CD4-positive, alpha-beta T cell (primary cell): ENCODE data around the gene PRKAR2B. TPM values are rescaled to one million over a fixed set of nuclear protein-coding genes. Genes with fewer than 3 reads are reported as not detected.

Experiments used
- ATAC-seq: fragments of 200-7000 bp; cut with Tn5 transposase; one replicate; pipeline ENCODE4 v1.10.0; 2022; ENCODE audit warnings: mild to moderate bottlenecking; ENCODE audit not compliant: poor library complexity
- CTCF ChIA-PET: fragments of 350-600 bp; sonication (Branson Sonifier 250); formaldehyde crosslinking; loops from one replicate; lab custom pipeline; 2021; ENCODE audit warnings: antibody characterized with exemption, inconsistent platforms; lab: Charles Lee
- POLR2A ChIA-PET: fragments of 350-600 bp; sonication (Branson Sonifier 250); formaldehyde crosslinking; loops from one replicate; lab custom pipeline; 2021; ENCODE audit warnings: antibody characterized with exemption, inconsistent platforms; lab: Charles Lee
- DNase-seq, 14 experiments: peaks; one replicate each; pipeline ENCODE4 v3.0.0-alpha.2; 2013 to 2020; ENCODE audit warnings: mixed read lengths in 2 of 14
- H3K27ac ChIP-seq, 2 donors: one replicate each; pipeline versions ENCODE4 v1.5.1 to v1.7.0; 2013; ENCODE audit warnings: low read length in 2 of 2, low read depth in 1 of 2, mild to moderate bottlenecking in 1 of 2
- H3K27me3 ChIP-seq, 2 experiments: 1 replicate in 1 of 2; 2 replicates in 1 of 2; pipeline versions ENCODE4 v1.6.1 to v1.7.0; 2013; ENCODE audit warnings: low read length in 2 of 2, control low read depth in 1 of 2, mild to moderate bottlenecking in 1 of 2, moderate library complexity in 1 of 2; ENCODE audit not compliant: insufficient read depth in 2 of 2, control insufficient read depth in 1 of 2
- H3K36me3 ChIP-seq: one replicate; pipeline ENCODE4 v1.6.1; 2013; ENCODE audit warnings: low read length, control low read depth; ENCODE audit not compliant: insufficient read depth
- H3K4me1 ChIP-seq: one replicate; pipeline ENCODE4 v1.6.1; 2013; ENCODE audit warnings: low read length, control low read depth; ENCODE audit not compliant: insufficient read depth
- H3K4me3 ChIP-seq: one replicate; pipeline ENCODE4 v1.5.1; 2013; ENCODE audit warnings: mild to moderate bottlenecking, low read length, moderate library complexity
- H3K9me3 ChIP-seq, 2 experiments: 1 replicate in 1 of 2; 2 replicates in 1 of 2; pipeline versions ENCODE4 v1.6.1 to v1.7.0; 2013; ENCODE audit warnings: low read length in 2 of 2, mild to moderate bottlenecking in 2 of 2, control low read depth in 1 of 2, moderate library complexity in 1 of 2; ENCODE audit not compliant: control insufficient read depth in 1 of 2, insufficient read depth in 1 of 2
- H3K27ac Mint-ChIP-seq: one replicate; pipeline ENCODE4 v1.8.0; 2020; ENCODE audit warnings: mixed read lengths
- H3K27me3 Mint-ChIP-seq: one replicate; pipeline ENCODE4 v1.8.0; 2021; ENCODE audit warnings: mixed read lengths
- H3K36me3 Mint-ChIP-seq: one replicate; pipeline ENCODE4 v1.8.0; 2021; ENCODE audit warnings: low read depth, mixed read lengths
- H3K4me1 Mint-ChIP-seq: one replicate; pipeline ENCODE4 v1.8.0; 2021; ENCODE audit warnings: low read depth, mixed read lengths
- H3K4me3 Mint-ChIP-seq: one replicate; pipeline ENCODE4 v1.8.0; 2020; ENCODE audit warnings: mild to moderate bottlenecking, mixed read lengths
- H3K9me3 Mint-ChIP-seq: one replicate; pipeline ENCODE4 v1.8.0; 2020; ENCODE audit warnings: mixed read lengths
- CTCF ChIP-seq: fragments of 200-600 bp; IDR thresholded peaks from one replicate; pipeline ENCODE4 v1.8.0; 2022; ENCODE audit warnings: antibody characterized with exemption, mild to moderate bottlenecking
- intact Hi-C, 2 experiments: fragments of 100-400 bp; cut with DNase I in 1 of 2; cut with micrococcal nuclease in 1 of 2; formaldehyde crosslinking; loops; one replicate each; pipeline versions ENCODE4 v1.15.1 to v1.9.0; 2023 to 2025; cut with DNase I, micrococcal nuclease
- total RNA-seq, 174 experiments: library from RNA in 2 of 174; stranded (reverse) in 2 of 174; gene quantifications; one replicate each; pipeline ENCODE4 v1.2.3 and lab custom pipeline; 2021 to 2026

Gene PRKAR2B
- total RNA-seq, 2 experiments from 2014 or later, result 0.41 to 0.42 TPM

GRCh38 chr7:107068156-107068555, 23.7 kb downstream of the PRKAR2B start:
- Mint-ChIP-seq H3K27ac (no peak overlapping the region), H3K4me3 (no peak overlapping the region), H3K36me3 (no peaks in the 10 kb centered on the region), H3K4me1 (no peaks in the 10 kb centered on the region), H3K9me3 (no peaks in the 10 kb centered on the region), H3K27me3 (peaks cover 5% of the 10 kb centered on the region)
- ATAC-seq (no peak), DNase-seq (no peak)
- Histone ChIP-seq H3K36me3 (no peaks in the 10 kb centered on the region), H3K9me3 (no peaks in the 10 kb centered on the region), H3K4me3 (no peak overlapping the region), H3K27me3 (no peaks in the 10 kb centered on the region), H3K4me1 (no peaks in the 10 kb centered on the region), H3K27ac (no peak overlapping the region)
- TF ChIP-seq CTCF, result no peak
- POLR2A ChIA-PET, result no interaction called here
- intact Hi-C loops, result no loop called here
- CTCF ChIA-PET, result no interaction called here

- POLR2A ChIA-PET, result no interaction called here
- Histone ChIP-seq H3K4me1 (no peaks in the 10 kb centered on the region), H3K4me3 (no peak overlapping the region), H3K36me3 (no peaks in the 10 kb centered on the region), H3K27me3 (no peaks in the 10 kb centered on the region), H3K27ac (no peak overlapping the region), H3K9me3 (no peaks in the 10 kb centered on the region)
- H3K36me3 Mint-ChIP-seq, result no peaks in the 10 kb centered on the region
- DNase-seq (no peak), ATAC-seq (no peak)
- H3K9me3 Mint-ChIP-seq, result no peaks in the 10 kb centered on the region
- H3K4me1 Mint-ChIP-seq, result no peaks in the 10 kb centered on the region
- intact Hi-C loops, result no loop called here
- peaks cover 5% of the 10 kb centered on the region for H3K27me3 Mint-ChIP-seq
- TF ChIP-seq CTCF, result no peak
- H3K4me3 Mint-ChIP-seq, result no peak overlapping the region
- CTCF ChIA-PET, result interaction anchor here (0.6 kb wide), 1 partner anchor 57 kb away, joined by 3 read pairs; no protein-coding TSS in a partner anchor
- H3K27ac Mint-ChIP-seq, result no peak overlapping the region
Observed at GRCh38 chr7:107069457-107069856, 25.0 kb downstream of the PRKAR2B start.

- TF ChIP-seq CTCF, result no peak
- Mint-ChIP-seq H3K27ac (no peak overlapping the region), H3K27me3 (peaks cover 5% of the 10 kb centered on the region), H3K9me3 (no peaks in the 10 kb centered on the region), H3K4me3 (no peak overlapping the region), H3K36me3 (no peaks in the 10 kb centered on the region), H3K4me1 (no peaks in the 10 kb centered on the region)
- no peaks in the 10 kb centered on the region for H3K4me1 ChIP-seq
- H3K27me3 ChIP-seq, result no peaks in the 10 kb centered on the region
- H3K4me3 ChIP-seq, result no peak overlapping the region
- intact Hi-C loops, result no loop called here
- ChIA-PET CTCF (no interaction called here), POLR2A (no interaction called here)
- no peak overlapping the region for H3K27ac ChIP-seq
- H3K9me3 ChIP-seq, result no peaks in the 10 kb centered on the region
- ATAC-seq, result no peak
- no peaks in the 10 kb centered on the region for H3K36me3 ChIP-seq
- DNase-seq, result no peak
Observed at GRCh38 chr7:107070710-107071109, 26.2 kb downstream of the PRKAR2B start.
